Measurements from ENCODE around the gene BDH1. TPM values are rescaled to one million over a fixed set of nuclear protein-coding genes. Genes with fewer than 3 reads are reported as not detected.
"Not testable (repeated sequence)": the region's sequence is repeated elsewhere in the genome, so short reads cannot be mapped to it uniquely, and the experiment has no call there.

Gene BDH1
- total RNA-seq, 4 donors from 2014 or later: 120 to 269 (median 163) TPM

GRCh38 chr3:197591816-197592215 lies 36.0 kb upstream of the BDH1 start:
- peaks cover 0 to 41% (median 5%) of the 10 kb centered on the region in 4 donors for H3K4me1 ChIP-seq
- H3K4me3 ChIP-seq: no peak overlapping the region
- peak overlapping the region in 2 of 4 donors; percentile 89 to 90 for H3K27ac ChIP-seq
- H3K27me3 ChIP-seq: no peaks in the 10 kb centered on the region
- H3K9me3 ChIP-seq: no peaks in the 10 kb centered on the region
- DNase-seq: no peak
- H3K36me3 ChIP-seq: no peaks in the 10 kb centered on the region
- TF ChIP-seq, protein P1, sequence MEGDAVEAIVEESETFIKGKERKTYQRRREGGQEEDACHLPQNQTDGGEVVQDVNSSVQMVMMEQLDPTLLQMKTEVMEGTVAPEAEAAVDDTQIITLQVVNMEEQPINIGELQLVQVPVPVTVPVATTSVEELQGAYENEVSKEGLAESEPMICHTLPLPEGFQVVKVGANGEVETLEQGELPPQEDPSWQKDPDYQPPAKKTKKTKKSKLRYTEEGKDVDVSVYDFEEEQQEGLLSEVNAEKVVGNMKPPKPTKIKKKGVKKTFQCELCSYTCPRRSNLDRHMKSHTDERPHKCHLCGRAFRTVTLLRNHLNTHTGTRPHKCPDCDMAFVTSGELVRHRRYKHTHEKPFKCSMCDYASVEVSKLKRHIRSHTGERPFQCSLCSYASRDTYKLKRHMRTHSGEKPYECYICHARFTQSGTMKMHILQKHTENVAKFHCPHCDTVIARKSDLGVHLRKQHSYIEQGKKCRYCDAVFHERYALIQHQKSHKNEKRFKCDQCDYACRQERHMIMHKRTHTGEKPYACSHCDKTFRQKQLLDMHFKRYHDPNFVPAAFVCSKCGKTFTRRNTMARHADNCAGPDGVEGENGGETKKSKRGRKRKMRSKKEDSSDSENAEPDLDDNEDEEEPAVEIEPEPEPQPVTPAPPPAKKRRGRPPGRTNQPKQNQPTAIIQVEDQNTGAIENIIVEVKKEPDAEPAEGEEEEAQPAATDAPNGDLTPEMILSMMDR (IDR thresholded peaks at IDR 0.05): no peak
- TF ChIP-seq POLR2A (IDR thresholded peaks at IDR 0.05): no peak

GRCh38 chr3:197590313-197590962 lies 34.7 kb upstream of the BDH1 start:
- Histone ChIP-seq H3K9me3 (no peaks in the 10 kb centered on the region), H3K4me3 (no peak overlapping the region), H3K36me3 (no peaks in the 10 kb centered on the region), H3K27me3 (no peaks in the 10 kb centered on the region), H3K4me1 (peaks cover 0 to 28% (median under 1%) of the 10 kb centered on the region in 4 donors), H3K27ac (peak overlapping the region in 3 of 4 donors; percentile 56 to 90 (median 89))
- DNase-seq: peak in 2 of 3 donors; percentile 87 to 88
- peak; percentile 29 to 76 for TF ChIP-seq POLR2A (IDR thresholded peaks at IDR 0.05)
- TF ChIP-seq, protein P1 (IDR thresholded peaks at IDR 0.05): peak in 3 of 6 experiments; percentile 15 to 30 (median 16)

DNA sequence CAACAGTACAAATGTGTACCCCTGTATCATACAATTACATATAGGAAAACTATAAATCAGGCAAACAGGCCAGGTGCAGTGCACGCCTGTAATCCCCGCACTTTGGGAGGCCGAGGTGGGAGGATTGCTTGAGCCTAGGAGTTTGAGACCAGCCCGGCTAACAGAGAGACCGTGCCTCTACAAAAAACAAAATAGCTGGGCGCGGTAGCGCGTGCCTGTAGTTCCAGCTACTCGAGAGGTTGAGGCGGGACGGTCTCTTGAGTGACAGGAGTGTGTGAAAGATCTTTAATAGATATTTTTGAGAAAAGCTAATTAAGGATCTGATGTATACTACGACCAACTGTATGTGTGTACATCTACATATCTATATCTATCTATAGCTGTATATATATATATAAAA lies 33.8 kb upstream of the BDH1 start:
- H3K4me1 ChIP-seq: peaks cover 0 to 24% (median 0%) of the 10 kb centered on the region in 4 donors
- no peaks in the 10 kb centered on the region for H3K9me3 ChIP-seq
- H3K27me3 ChIP-seq: no peaks in the 10 kb centered on the region
- TF ChIP-seq, protein P1 (IDR thresholded peaks at IDR 0.05): no peak
- no peak for TF ChIP-seq POLR2A (IDR thresholded peaks at IDR 0.05)
- H3K36me3 ChIP-seq: no peaks in the 10 kb centered on the region
- peak overlapping the region in 2 of 4 donors; percentile 40 to 90 for H3K27ac ChIP-seq
- DNase-seq: no peak
- no peak overlapping the region for H3K4me3 ChIP-seq

GRCh38 chr3:197586768-197587167 lies 31.0 kb upstream of the BDH1 start:
- not testable (repeated sequence) for H3K27me3 ChIP-seq, H3K36me3 ChIP-seq, H3K9me3 ChIP-seq, DNase-seq
- peak in 1 of 2 donors; percentile 28 for TF ChIP-seq POLR2A (IDR thresholded peaks at IDR 0.05)
- peak overlapping the region in 2 of 4 donors; percentile 29 to 40 for H3K4me3 ChIP-seq
- peak overlapping the region in 3 of 4 donors; percentile 42 to 85 (median 83) for H3K27ac ChIP-seq
- peaks cover 0 to 24% (median 0%) of the 10 kb centered on the region in 4 donors for H3K4me1 ChIP-seq

GRCh38 chr3:197586181-197586580 lies 30.4 kb upstream of the BDH1 start:
- Histone ChIP-seq H3K27me3 (no peaks in the 10 kb centered on the region), H3K27ac (peak overlapping the region in 1 of 4 donors; percentile 85), H3K9me3 (no peaks in the 10 kb centered on the region), H3K4me3 (no peak overlapping the region), H3K4me1 (peaks cover 0 to 20% (median 0%) of the 10 kb centered on the region in 4 donors), H3K36me3 (no peaks in the 10 kb centered on the region)
- DNase-seq: no peak
- TF ChIP-seq, protein P1 (IDR thresholded peaks at IDR 0.05): no peak
- no peak for TF ChIP-seq POLR2A (IDR thresholded peaks at IDR 0.05)

DNA sequence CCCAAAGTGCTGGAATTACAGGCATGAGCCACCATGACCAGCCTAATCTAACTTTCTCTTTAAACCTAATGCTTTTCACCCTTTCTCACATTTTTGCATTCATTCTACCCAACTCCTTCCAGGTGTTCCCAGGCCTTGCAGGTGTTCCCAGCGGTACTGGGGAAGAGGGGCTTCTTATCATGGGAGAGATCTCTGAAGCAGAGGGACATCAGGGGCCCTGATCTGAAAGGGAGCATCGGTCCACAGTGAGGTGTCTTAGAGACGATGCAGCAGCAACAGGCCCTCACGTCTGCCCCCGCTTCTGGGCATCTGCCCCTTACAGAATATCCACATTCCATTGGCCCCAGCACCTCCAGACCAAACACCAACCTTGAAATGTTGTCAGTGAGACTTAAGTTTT lies 29.0 kb upstream of the BDH1 start:
- no peak for DNase-seq
- Histone ChIP-seq H3K4me3 (no peak overlapping the region), H3K27me3 (no peaks in the 10 kb centered on the region), H3K36me3 (no peaks in the 10 kb centered on the region), H3K9me3 (no peaks in the 10 kb centered on the region), H3K27ac (no peak overlapping the region), H3K4me1 (peaks cover 0 to 10% (median 0%) of the 10 kb centered on the region in 4 donors)
- no peak for TF ChIP-seq POLR2A (IDR thresholded peaks at IDR 0.05)
- TF ChIP-seq, protein P1 (IDR thresholded peaks at IDR 0.05): no peak

Measured in Peyer's patch (tissue), 4 donors.